SK-N-SH (cell line): ENCODE data around the gene BBS5. TPM values are rescaled to one million over a fixed set of nuclear protein-coding genes. Genes with fewer than 3 reads are reported as not detected.
"Not testable (repeated sequence)": the region's sequence is repeated elsewhere in the genome, so short reads cannot be mapped to it uniquely, and the experiment has no call there.

Experiments used
- CTCF ChIA-PET: fragments of 300-600, 350-600 bp; formaldehyde crosslinking; extraction: SDS; loops from one replicate; lab custom pipeline; 2021; lab: Yijun Ruan, JAX
- POLR2A ChIA-PET: fragments of 350-600 bp; sonication (Branson Sonifier 250); formaldehyde crosslinking; extraction: SDS; loops from one replicate; lab custom pipeline; 2020; ENCODE audit warnings: antibody characterized with exemption, inconsistent platforms; lab: Yijun Ruan, JAX
- DNase-seq: peaks from one replicate; pipeline ENCODE4 v3.0.0; 2012
- H2AFZ ChIP-seq: fragments of 200-600 bp; sonication (generic); 2 replicates; pipeline ENCODE4 v1.8.1; 2016; ENCODE audit warnings: antibody characterized with exemption, mild to moderate bottlenecking, low read depth
- H3F3A ChIP-seq: fragments of 200-600 bp; sonication (generic); replicated peaks from 2 replicates; pipeline ENCODE3; 2016; ENCODE audit warnings: antibody characterized with exemption, mild to moderate bottlenecking; ENCODE audit not compliant: insufficient read depth
- H3K27ac ChIP-seq, 2 experiments: fragments of 200-500 bp in 1 of 2; fragments of 200-600 bp in 1 of 2; sonication (Bioruptor generic) in 1 of 2; sonication (generic), shearing (Covaris generic) in 1 of 2; 2 replicates each; pipeline versions ENCODE4 v1.5.1 to v1.6.1; 2014 to 2016; ENCODE audit warnings: low read depth in 2 of 2, inconsistent platforms in 1 of 2, low read length in 1 of 2, mild to moderate bottlenecking in 1 of 2, mixed read lengths in 1 of 2
- H3K27me3 ChIP-seq: fragments of 200-600 bp; sonication (generic), shearing (Covaris generic); 2 replicates; pipeline ENCODE4 v1.6.1; 2016; ENCODE audit warnings: mixed run types; ENCODE audit not compliant: insufficient read depth
- H3K36me3 ChIP-seq, 2 experiments: fragments of 200-500 bp in 1 of 2; fragments of 200-600 bp in 1 of 2; sonication (Bioruptor generic) in 1 of 2; sonication (generic) in 1 of 2; replicated peaks in 1 of 2; 2 replicates each; pipeline versions ENCODE3 to v1.5.1; 2014 to 2016; ENCODE audit warnings: low read length in 1 of 2, mild to moderate bottlenecking in 1 of 2; ENCODE audit not compliant: insufficient read depth in 2 of 2, control insufficient read depth in 1 of 2
- H3K4me1 ChIP-seq, 2 experiments: fragments of 200-500 bp in 1 of 2; fragments of 200-600 bp in 1 of 2; sonication (Bioruptor generic) in 1 of 2; sonication (generic), shearing (Covaris generic) in 1 of 2; 2 replicates each; pipeline versions ENCODE4 v1.5.1 to v1.6.1; 2014 to 2016; ENCODE audit warnings: low read depth in 1 of 2, low read length in 1 of 2, mixed run types in 1 of 2; ENCODE audit not compliant: insufficient read depth in 2 of 2, control insufficient read depth in 1 of 2
- H3K4me2 ChIP-seq: fragments of 200-600 bp; sonication (generic), shearing (Covaris generic); 2 replicates; pipeline ENCODE4 v1.6.1; 2017; ENCODE audit warnings: mixed run types
- H3K4me3 ChIP-seq, 2 experiments: fragments of 200-500 bp in 1 of 2; fragments of 200-600 bp in 1 of 2; sonication (Bioruptor generic) in 1 of 2; sonication (generic), shearing (Covaris generic) in 1 of 2; 2 replicates each; pipeline versions ENCODE4 v1.5.1 to v1.8.1; 2014 to 2016; ENCODE audit warnings: low read depth in 2 of 2, inconsistent platforms in 1 of 2, low read length in 1 of 2, mild to moderate bottlenecking in 1 of 2, mixed read lengths in 1 of 2, moderate library complexity in 1 of 2
- H3K79me2 ChIP-seq: fragments of 200-600 bp; sonication (generic); 2 replicates; pipeline ENCODE4 v1.8.1; 2017; ENCODE audit warnings: mild to moderate bottlenecking; ENCODE audit not compliant: insufficient read depth
- H3K9ac ChIP-seq: fragments of 200-600 bp; sonication (generic); 2 replicates; pipeline ENCODE4 v1.6.1; 2017; ENCODE audit warnings: mixed run types
- H3K9me2 ChIP-seq: fragments of 200-600 bp; sonication (generic); 2 replicates; pipeline ENCODE4 v1.6.1; 2017; ENCODE audit warnings: mixed run types
- H3K9me3 ChIP-seq: fragments of 200-600 bp; sonication (generic); 2 replicates; pipeline ENCODE4 v1.6.1; 2017; ENCODE audit warnings: mixed run types, mild to moderate bottlenecking, moderate library complexity
- H4K20me1 ChIP-seq: fragments of 200-600 bp; sonication (generic); 2 replicates; pipeline ENCODE4 v1.6.1; 2017; ENCODE audit warnings: mild to moderate bottlenecking, mixed run types; ENCODE audit not compliant: insufficient read depth
- ELF1 ChIP-seq: IDR thresholded peaks from 2 replicates; pipeline ENCODE4 v1.4.0; 2012
- GABPA ChIP-seq: IDR thresholded peaks from 2 replicates; pipeline ENCODE4 v1.4.0; 2012; ENCODE audit warnings: low read depth, mild to moderate bottlenecking
- GATA2 ChIP-seq: sonication (generic); formaldehyde crosslinking; IDR thresholded peaks from 2 replicates; pipeline ENCODE4 v1.5.0; 2020; ENCODE audit warnings: mild to moderate bottlenecking, missing genetic modification reagents
- NFIC ChIP-seq: IDR thresholded peaks from 2 replicates; pipeline ENCODE4 v1.4.0; 2012; ENCODE audit warnings: borderline replicate concordance
- RXRA ChIP-seq: IDR thresholded peaks from 2 replicates; pipeline ENCODE4 v1.4.0; 2012; ENCODE audit warnings: low read depth, mild to moderate bottlenecking, borderline replicate concordance
- TAF1 ChIP-seq: IDR thresholded peaks from 2 replicates; pipeline ENCODE4 v1.6.1; 2012; ENCODE audit warnings: low read depth, mild to moderate bottlenecking, low read length, moderate library complexity, borderline replicate concordance
- TCF12 ChIP-seq: IDR thresholded peaks from 2 replicates; pipeline ENCODE4 v1.4.0; 2012
- TEAD4 ChIP-seq: IDR thresholded peaks from 2 replicates; pipeline ENCODE4 v1.4.0; 2012; ENCODE audit warnings: mild to moderate bottlenecking, borderline replicate concordance; ENCODE audit not compliant: insufficient read depth
- YY1 ChIP-seq: IDR thresholded peaks from 2 replicates; pipeline ENCODE4 v1.4.0; 2012; ENCODE audit warnings: low read depth, mild to moderate bottlenecking
- WGBS: methylation state at CpG from one replicate; pipeline ENCODE4 v1.1.6; 2017; ENCODE audit warnings: low lambda C conversion rate; 5-methylcytosine and 5-hydroxymethylcytosine counted together
- polyA plus RNA-seq, 3 experiments: library from polyadenylated mRNA; depleted of rRNA; stranded (reverse); fragments of >200 nt; gene quantifications; 2 replicates each; pipeline ENCODE4 v1.2.3, GENCODE V29; 2012
- TF ChIP-seq, protein P1 (sequence below): fragments of 200-600 bp; sonication (generic); IDR thresholded peaks from 2 replicates; pipeline ENCODE4 v1.6.1; 2017; ENCODE audit warnings: antibody characterized with exemption, mild to moderate bottlenecking, moderate library complexity
- TF ChIP-seq, protein P2 (sequence below): IDR thresholded peaks from 2 replicates; pipeline ENCODE4 v1.4.0; 2012; ENCODE audit warnings: low read depth, borderline replicate concordance

Gene BBS5
- polyA plus RNA-seq, 1 of the 3 experiments (the other 2 are of a cell fraction), result 3.8 TPM

DNA sequence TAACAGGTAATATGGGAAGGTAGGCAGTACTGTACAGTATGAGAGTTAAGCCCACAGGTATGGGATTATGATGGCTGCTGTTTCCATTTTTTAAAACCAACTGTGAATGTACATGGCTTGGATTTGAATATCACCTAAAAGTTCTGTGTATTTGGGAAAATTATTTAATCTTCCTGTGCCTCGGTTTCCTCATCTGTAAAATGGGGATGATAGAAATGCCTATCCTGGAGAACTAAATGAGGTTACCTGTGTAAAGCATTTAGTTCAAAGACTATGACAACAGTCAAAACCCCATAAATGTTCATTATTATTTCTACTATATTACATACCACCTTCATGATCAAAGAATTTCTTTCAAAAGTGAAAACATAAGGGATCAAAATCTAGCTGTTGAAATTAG is 33.8 kb downstream of the BBS5 start:
- Histone ChIP-seq H3F3A (peaks cover 15% of the 10 kb centered on the region), H3K27ac (no peak overlapping the region), H3K4me3 (no peak overlapping the region), H2AFZ (no peak overlapping the region), H4K20me1 (no peaks in the 10 kb centered on the region), H3K9me2 (no peaks in the 10 kb centered on the region), H3K9me3 (no peaks in the 10 kb centered on the region), H3K79me2 (no peaks in the 10 kb centered on the region), H3K4me2 (no peak overlapping the region), H3K36me3 (no peaks in the 10 kb centered on the region), H3K4me1 (0 out of 4 replicates have a peak, but pooled peaks cover 0 to 9% of the 10 kb centered on the region in 2 experiments), H3K27me3 (no peaks in the 10 kb centered on the region), H3K9ac (no peak overlapping the region)
- 96% methylated on average over 1 of the region's 1 CpG for WGBS
- ChIA-PET POLR2A (no interaction called here), CTCF (no interaction called here)
- DNase-seq, result no peak
- TF ChIP-seq GABPA (no peak), TEAD4 (no peak), TAF1 (no peak), ELF1 (no peak), GATA2 (no peak), YY1 (no peak), TCF12 (no peak)
- TF ChIP-seq, protein P1, sequence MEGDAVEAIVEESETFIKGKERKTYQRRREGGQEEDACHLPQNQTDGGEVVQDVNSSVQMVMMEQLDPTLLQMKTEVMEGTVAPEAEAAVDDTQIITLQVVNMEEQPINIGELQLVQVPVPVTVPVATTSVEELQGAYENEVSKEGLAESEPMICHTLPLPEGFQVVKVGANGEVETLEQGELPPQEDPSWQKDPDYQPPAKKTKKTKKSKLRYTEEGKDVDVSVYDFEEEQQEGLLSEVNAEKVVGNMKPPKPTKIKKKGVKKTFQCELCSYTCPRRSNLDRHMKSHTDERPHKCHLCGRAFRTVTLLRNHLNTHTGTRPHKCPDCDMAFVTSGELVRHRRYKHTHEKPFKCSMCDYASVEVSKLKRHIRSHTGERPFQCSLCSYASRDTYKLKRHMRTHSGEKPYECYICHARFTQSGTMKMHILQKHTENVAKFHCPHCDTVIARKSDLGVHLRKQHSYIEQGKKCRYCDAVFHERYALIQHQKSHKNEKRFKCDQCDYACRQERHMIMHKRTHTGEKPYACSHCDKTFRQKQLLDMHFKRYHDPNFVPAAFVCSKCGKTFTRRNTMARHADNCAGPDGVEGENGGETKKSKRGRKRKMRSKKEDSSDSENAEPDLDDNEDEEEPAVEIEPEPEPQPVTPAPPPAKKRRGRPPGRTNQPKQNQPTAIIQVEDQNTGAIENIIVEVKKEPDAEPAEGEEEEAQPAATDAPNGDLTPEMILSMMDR, result no peak
- TF ChIP-seq, protein P2, sequence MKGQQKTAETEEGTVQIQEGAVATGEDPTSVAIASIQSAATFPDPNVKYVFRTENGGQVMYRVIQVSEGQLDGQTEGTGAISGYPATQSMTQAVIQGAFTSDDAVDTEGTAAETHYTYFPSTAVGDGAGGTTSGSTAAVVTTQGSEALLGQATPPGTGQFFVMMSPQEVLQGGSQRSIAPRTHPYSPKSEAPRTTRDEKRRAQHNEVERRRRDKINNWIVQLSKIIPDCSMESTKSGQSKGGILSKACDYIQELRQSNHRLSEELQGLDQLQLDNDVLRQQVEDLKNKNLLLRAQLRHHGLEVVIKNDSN, result no peak

- Histone ChIP-seq H3F3A (peaks cover 9% of the 10 kb centered on the region), H3K9me3 (no peaks in the 10 kb centered on the region), H3K79me2 (no peaks in the 10 kb centered on the region), H3K27me3 (no peaks in the 10 kb centered on the region), H3K4me2 (no peak overlapping the region), H2AFZ (no peak overlapping the region), H4K20me1 (no peaks in the 10 kb centered on the region), H3K27ac (no peak overlapping the region), H3K9me2 (no peaks in the 10 kb centered on the region), H3K4me3 (no peak overlapping the region), H3K4me1 (0 out of 4 replicates have a peak, but pooled peaks cover 0 to 9% of the 10 kb centered on the region in 2 experiments), H3K36me3 (no peaks in the 10 kb centered on the region), H3K9ac (no peak overlapping the region)
- 93% methylated on average over 3 of the region's 3 CpGs for WGBS
- TF ChIP-seq GATA2 (no peak), RXRA (no peak), NFIC (no peak)
- ChIA-PET CTCF (interaction anchor here (0.9 kb wide), 1 partner anchor 14 kb away, joined by 3 read pairs; no protein-coding TSS in a partner anchor), POLR2A (no interaction called here)
- no peak for DNase-seq
Measured at GRCh38 chr2:169513926-169514325, 34.6 kb downstream of the BBS5 start.

DNA sequence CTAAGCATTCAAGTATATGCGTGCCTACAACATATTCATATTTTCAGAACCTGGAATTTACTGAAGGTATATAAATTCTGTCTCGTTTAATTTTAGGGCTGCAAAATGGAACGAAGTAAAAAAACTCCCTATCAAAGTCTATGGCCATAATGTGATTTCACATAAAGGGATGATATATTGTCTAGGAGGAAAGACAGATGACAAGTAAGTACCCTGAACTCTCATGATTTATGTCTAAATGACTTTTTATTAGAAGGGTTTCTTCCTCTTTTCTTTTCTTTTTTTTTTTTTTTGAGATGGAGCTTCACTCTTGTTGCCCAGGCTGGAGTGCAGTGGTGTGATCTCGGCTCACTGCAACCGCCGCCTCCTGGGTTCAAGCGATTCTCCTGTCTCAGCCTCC is 35.5 kb downstream of the BBS5 start:
- H3K27me3 ChIP-seq, H4K20me1 ChIP-seq, H3F3A ChIP-seq, H3K9ac ChIP-seq, POLR2A ChIA-PET, H3K9me3 ChIP-seq, H3K36me3 ChIP-seq, H3K27ac ChIP-seq, H3K79me2 ChIP-seq, H2AFZ ChIP-seq, H3K4me3 ChIP-seq, H3K4me2 ChIP-seq, H3K4me1 ChIP-seq, H3K9me2 ChIP-seq, DNase-seq: not testable (repeated sequence)
- CTCF ChIA-PET, result interaction anchor here (0.9 kb wide), 1 partner anchor 13 kb away, joined by 3 read pairs; no protein-coding TSS in a partner anchor
- 89% methylated on average over 7 of the region's 7 CpGs for whole genome bisulfite sequencing

DNA sequence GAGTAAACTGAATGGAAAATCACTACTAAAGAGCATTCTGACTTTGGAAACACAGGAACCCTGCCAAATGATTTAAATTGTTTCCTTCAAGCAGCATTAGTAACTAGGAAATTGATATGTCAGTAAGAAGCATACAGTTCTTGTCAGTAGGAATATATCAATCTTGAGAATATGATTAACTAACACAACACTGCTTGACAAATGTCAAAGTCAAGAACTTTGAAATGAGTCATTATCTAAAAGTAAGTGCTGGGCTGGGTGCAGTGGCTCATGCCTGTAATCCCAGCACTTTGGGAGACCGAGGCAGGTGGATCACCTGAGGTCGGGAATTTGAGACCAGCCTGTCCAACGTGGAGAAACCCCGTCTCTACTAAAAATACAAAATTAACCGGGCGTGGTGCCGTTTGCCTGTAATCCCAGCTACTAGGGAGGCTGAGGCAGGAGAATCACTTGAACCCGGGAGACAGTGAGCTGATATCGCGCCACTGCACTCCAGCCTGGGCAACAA is 37.2 kb downstream of the BBS5 start:
- H3K4me3 ChIP-seq, POLR2A ChIA-PET, H3K36me3 ChIP-seq, H4K20me1 ChIP-seq, H3K79me2 ChIP-seq, H3K4me1 ChIP-seq, H2AFZ ChIP-seq, DNase-seq, H3K27ac ChIP-seq, H3K9me3 ChIP-seq, H3K4me2 ChIP-seq, H3K9me2 ChIP-seq, H3F3A ChIP-seq, H3K9ac ChIP-seq, H3K27me3 ChIP-seq: not testable (repeated sequence)
- CTCF ChIA-PET, result interaction anchor here (1.8 kb wide), 1 partner anchor 11 kb away, joined by 5 read pairs; no protein-coding TSS in a partner anchor
- WGBS, result 92% methylated on average over 10 of the region's 10 CpGs
